GM04503 (cell line): ENCODE measurements around the gene CSNK2B.
"Not testable (repeated sequence)": the region's sequence is repeated elsewhere in the genome, so short reads cannot be mapped to it uniquely, and the experiment has no call there.

Experiments
- DNase-seq: peaks from one replicate; pipeline ENCODE4 v3.0.0-alpha.2; 2012; ENCODE audit warnings: low read depth

CSNK2B gene

GRCh38 chr6:31687860-31688693 is 22.2 kb downstream of the CSNK2B start:
- no peak for DNase-seq

GRCh38 chr6:31689249-31690110 is 23.6 kb downstream of the CSNK2B start:
- DNase-seq = no peak

GRCh38 chr6:31690231-31691077 is 24.6 kb downstream of the CSNK2B start:
- no peak for DNase-seq

GRCh38 chr6:31691078-31691463 is 25.2 kb downstream of the CSNK2B start:
- no peak for DNase-seq

GRCh38 chr6:31691564-31692108 is 25.8 kb downstream of the CSNK2B start:
- DNase-seq = no peak

GRCh38 chr6:31692353-31692752 is 26.5 kb downstream of the CSNK2B start:
- no peak for DNase-seq

GRCh38 chr6:31692886-31693285 is 27.0 kb downstream of the CSNK2B start:
- no peak for DNase-seq

- DNase-seq = no peak
Measured at GRCh38 chr6:31693535-31693934, 27.7 kb downstream of the CSNK2B start.

- DNase-seq = no peak
Measured at GRCh38 chr6:31697555-31697954, 31.7 kb downstream of the CSNK2B start.

GRCh38 chr6:31700740-31701401 is 35.0 kb downstream of the CSNK2B start:
- no peak for DNase-seq

- DNase-seq = no peak
Measured at GRCh38 chr6:31701666-31702404, 36.0 kb downstream of the CSNK2B start.

- no peak for DNase-seq
Measured at GRCh38 chr6:31702405-31702818, 36.5 kb downstream of the CSNK2B start.

- DNase-seq = peak; percentile 87
Measured at GRCh38 chr6:31702819-31703716, 37.2 kb downstream of the CSNK2B start, which contains the start of gene ABHD16A. Gene ABHD16A, minus strand, starts transcription at chr6:31703324. Its CDS starts 43 bp downstream, at chr6:31703281.

GRCh38 chr6:31705931-31706330 is 40.1 kb downstream of the CSNK2B start:
- DNase-seq = no peak

- no peak for DNase-seq
Measured at GRCh38 chr6:31706599-31706998, 40.7 kb downstream of the CSNK2B start, which contains the start of gene LY6G6F. Gene LY6G6F, plus strand, starts transcription at chr6:31706866. Its CDS starts 41 bp downstream, at chr6:31706907.

- DNase-seq = no peak
Measured at GRCh38 chr6:31707701-31708100, 41.8 kb downstream of the CSNK2B start.

- no peak for DNase-seq
Measured at GRCh38 chr6:31708224-31708623, 42.3 kb downstream of the CSNK2B start.

GRCh38 chr6:31709157-31709556 is 43.3 kb downstream of the CSNK2B start:
- DNase-seq = not testable (repeated sequence)

- DNase-seq = no peak
Measured at GRCh38 chr6:31710523-31711219, 44.8 kb downstream of the CSNK2B start.
